Head of caudate nucleus (tissue), 42 donors: ENCODE data around the gene FOSL2.

Experiments used
- DNase-seq, 42 donors: peaks; one replicate each; pipeline versions ENCODE4 v3.0.0 to v3.0.0-alpha.2; 2020 to 2021; ENCODE audit warnings: mixed read lengths in 7 of 42
- intact Hi-C: fragments of 100-400 bp; cut with DNase I; formaldehyde crosslinking; loops from one replicate; pipeline ENCODE4 v1.15.0; 2022

Gene FOSL2

GRCh38 chr2:28355521-28356094, 37.0 kb upstream of the FOSL2 start:
- no peak for DNase-seq
- intact Hi-C loops = no loop called here

- peak in 41 of 42 donors; percentile 21 to 79 (median 66) for DNase-seq
- intact Hi-C loops = no loop called here
Observed at GRCh38 chr2:28356095-28356911, 36.4 kb upstream of the FOSL2 start.

GRCh38 chr2:28357055-28357454, 35.6 kb upstream of the FOSL2 start:
- no peak for DNase-seq
- intact Hi-C loops = no loop called here

GRCh38 chr2:28357948-28358667, 34.5 kb upstream of the FOSL2 start:
- no peak for DNase-seq
- intact Hi-C loops = no loop called here

GRCh38 chr2:28358668-28359201, 33.9 kb upstream of the FOSL2 start:
- intact Hi-C loops = no loop called here
- no peak for DNase-seq

- intact Hi-C loops = no loop called here
- DNase-seq = peak in 22 of 42 donors; percentile 14 to 60 (median 34)
Observed at GRCh38 chr2:28359222-28360057, 33.2 kb upstream of the FOSL2 start.

- no peak for DNase-seq
- intact Hi-C loops = no loop called here
Observed at GRCh38 chr2:28360058-28360717, 32.5 kb upstream of the FOSL2 start.

- intact Hi-C loops = no loop called here
- DNase-seq = no peak
Observed at GRCh38 chr2:28360718-28361293, 31.9 kb upstream of the FOSL2 start.

GRCh38 chr2:28361991-28362710, 30.5 kb upstream of the FOSL2 start:
- DNase-seq = no peak
- intact Hi-C loops = no loop called here

GRCh38 chr2:28362991-28363521, 29.6 kb upstream of the FOSL2 start:
- intact Hi-C loops = no loop called here
- DNase-seq = no peak

- no peak for DNase-seq
- intact Hi-C loops = no loop called here
Observed at GRCh38 chr2:28363686-28364280, 28.9 kb upstream of the FOSL2 start.

GRCh38 chr2:28364610-28365009, 28.0 kb upstream of the FOSL2 start:
- intact Hi-C loops = no loop called here
- no peak for DNase-seq

GRCh38 chr2:28365158-28365557, 27.5 kb upstream of the FOSL2 start:
- DNase-seq = no peak

GRCh38 chr2:28366149-28366495, 26.5 kb upstream of the FOSL2 start:
- no peak for DNase-seq
- intact Hi-C loops = no loop called here

More at GRCh38 chr2:28365158-28365557, 27.5 kb upstream of the FOSL2 start:
- intact Hi-C loops = no loop called here

- intact Hi-C loops = no loop called here
- DNase-seq = no peak
Observed at GRCh38 chr2:28366496-28367282, 26.0 kb upstream of the FOSL2 start.

GRCh38 chr2:28367667-28368356, 24.8 kb upstream of the FOSL2 start:
- intact Hi-C loops = no loop called here
- no peak for DNase-seq
